ENCODE measurements around the gene PNRC2. TPM values are rescaled to one million over a fixed set of nuclear protein-coding genes. Genes with fewer than 3 reads are reported as not detected.

PNRC2 gene
- total and polyA plus RNA-seq, 2 of the 13 experiments (the other 11 are each of a cell fraction or from before 2014, with no cell fraction given) = 74.9 to 97.5 TPM

DNA sequence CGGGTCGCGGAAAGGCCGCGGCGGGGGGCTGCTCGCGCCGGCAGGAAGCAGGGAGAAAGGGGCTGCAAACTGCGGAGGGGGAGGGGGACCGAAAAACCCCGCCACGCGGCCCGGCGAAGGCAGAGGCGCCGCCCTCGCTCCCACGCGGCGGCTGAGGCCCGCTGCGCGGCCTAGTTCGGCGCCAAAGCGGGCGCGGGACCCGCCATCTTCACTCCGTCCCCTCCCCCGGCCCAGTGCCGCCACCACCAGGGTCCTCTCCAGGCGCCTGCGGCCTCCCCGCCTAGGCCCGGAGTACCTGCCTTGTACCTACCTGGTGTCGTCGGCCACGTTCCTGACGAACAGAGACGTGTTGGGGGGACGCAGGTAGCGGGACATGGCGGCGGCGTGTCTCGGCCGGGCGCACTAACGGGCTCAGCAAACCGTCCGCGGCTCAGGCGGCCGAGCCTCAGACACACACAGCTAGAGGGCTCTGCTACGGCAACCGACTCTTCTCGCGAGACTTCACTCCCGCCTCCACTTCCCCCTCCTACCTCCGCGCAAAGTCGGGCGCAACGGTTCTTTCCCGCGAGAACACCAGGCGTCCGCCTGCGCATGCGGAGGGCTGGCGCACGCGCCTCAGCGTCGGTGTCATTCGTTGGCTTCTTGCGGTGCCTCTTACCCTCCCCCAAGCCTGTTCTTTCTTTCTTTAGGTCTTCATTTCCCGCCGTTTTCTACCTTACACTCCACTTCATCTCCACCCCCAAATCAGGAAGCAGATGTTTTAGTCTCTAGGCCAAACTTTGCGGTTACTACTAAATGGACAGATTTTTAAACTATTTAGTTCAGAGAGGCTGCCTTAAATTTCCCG is 20.5 kb downstream of the PNRC2 start, which contains the start of gene SRSF10 (continued):
- TF ChIP-seq MTF2 (CRISPR knock-in tag; IDR thresholded peaks at IDR 0.05; ENCODE audit: borderline replicate concordance) = peak; percentile 84
- TF ChIP-seq FOXK1 (CRISPR knock-in tag; IDR thresholded peaks at IDR 0.05; ENCODE audit: borderline replicate concordance, low read depth) = no peak
- peak; percentile 58 for TF ChIP-seq KMT2B (CRISPR knock-in tag; IDR thresholded peaks at IDR 0.05)
- TF ChIP-seq, protein P1, sequence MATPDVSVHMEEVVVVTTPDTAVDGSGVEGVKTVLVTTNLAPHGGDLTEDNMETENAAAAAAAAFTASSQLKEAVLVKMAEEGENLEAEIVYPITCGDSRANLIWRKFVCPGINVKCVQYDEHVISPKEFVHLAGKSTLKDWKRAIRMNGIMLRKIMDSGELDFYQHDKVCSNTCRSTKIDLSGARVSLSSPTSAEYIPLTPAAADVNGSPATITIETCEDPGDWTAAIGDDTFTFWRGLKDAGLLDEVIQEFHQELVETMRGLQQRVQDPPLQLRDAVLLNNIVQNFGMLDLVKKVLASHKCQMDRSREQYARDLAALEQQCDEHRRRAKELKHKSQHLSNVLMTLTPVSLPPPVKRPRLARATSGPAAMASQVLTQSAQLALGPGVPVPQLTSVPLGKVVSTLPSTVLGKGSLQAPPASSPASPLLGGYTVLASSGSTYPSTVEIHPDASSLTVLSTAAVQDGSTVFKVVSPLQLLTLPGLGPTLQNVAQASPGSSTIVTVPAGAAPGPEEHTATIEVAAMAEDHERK (CRISPR knock-in tag; IDR thresholded peaks at IDR 0.05; ENCODE audit: low read depth) = peak; percentile 50; the same call in 1 of the 2 replicates
- TF ChIP-seq, protein P2, sequence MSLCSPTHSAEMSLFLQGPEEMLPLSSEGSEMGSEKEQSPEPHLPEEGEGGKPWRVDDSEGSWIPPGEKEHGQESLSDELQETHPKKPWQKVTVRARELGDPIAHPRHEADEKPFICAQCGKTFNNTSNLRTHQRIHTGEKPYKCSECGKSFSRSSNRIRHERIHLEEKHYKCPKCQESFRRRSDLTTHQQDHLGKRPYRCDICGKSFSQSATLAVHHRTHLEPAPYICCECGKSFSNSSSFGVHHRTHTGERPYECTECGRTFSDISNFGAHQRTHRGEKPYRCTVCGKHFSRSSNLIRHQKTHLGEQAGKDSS (CRISPR knock-in tag; IDR thresholded peaks at IDR 0.05; ENCODE audit: borderline replicate concordance, low read depth) = 0 out of 2 replicates have a peak, but pooled peaks have one; percentile 84
- TF ChIP-seq ZNF431 (CRISPR knock-in tag; IDR thresholded peaks at IDR 0.05; ENCODE audit: borderline replicate concordance, low read depth) = peak; percentile 99
- TF ChIP-seq, protein P3, sequence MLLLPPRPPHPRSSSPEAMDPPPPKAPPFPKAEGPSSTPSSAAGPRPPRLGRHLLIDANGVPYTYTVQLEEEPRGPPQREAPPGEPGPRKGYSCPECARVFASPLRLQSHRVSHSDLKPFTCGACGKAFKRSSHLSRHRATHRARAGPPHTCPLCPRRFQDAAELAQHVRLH (CRISPR knock-in tag; IDR thresholded peaks at IDR 0.05; ENCODE audit: borderline replicate concordance, low read depth) = peak; percentile 77; the same call in 1 of the 2 replicates
- no peak; the same call in none of the 2 replicates for TF ChIP-seq ZNF30 (CRISPR knock-in tag; IDR thresholded peaks at IDR 0.05)
- TF ChIP-seq, protein P4, sequence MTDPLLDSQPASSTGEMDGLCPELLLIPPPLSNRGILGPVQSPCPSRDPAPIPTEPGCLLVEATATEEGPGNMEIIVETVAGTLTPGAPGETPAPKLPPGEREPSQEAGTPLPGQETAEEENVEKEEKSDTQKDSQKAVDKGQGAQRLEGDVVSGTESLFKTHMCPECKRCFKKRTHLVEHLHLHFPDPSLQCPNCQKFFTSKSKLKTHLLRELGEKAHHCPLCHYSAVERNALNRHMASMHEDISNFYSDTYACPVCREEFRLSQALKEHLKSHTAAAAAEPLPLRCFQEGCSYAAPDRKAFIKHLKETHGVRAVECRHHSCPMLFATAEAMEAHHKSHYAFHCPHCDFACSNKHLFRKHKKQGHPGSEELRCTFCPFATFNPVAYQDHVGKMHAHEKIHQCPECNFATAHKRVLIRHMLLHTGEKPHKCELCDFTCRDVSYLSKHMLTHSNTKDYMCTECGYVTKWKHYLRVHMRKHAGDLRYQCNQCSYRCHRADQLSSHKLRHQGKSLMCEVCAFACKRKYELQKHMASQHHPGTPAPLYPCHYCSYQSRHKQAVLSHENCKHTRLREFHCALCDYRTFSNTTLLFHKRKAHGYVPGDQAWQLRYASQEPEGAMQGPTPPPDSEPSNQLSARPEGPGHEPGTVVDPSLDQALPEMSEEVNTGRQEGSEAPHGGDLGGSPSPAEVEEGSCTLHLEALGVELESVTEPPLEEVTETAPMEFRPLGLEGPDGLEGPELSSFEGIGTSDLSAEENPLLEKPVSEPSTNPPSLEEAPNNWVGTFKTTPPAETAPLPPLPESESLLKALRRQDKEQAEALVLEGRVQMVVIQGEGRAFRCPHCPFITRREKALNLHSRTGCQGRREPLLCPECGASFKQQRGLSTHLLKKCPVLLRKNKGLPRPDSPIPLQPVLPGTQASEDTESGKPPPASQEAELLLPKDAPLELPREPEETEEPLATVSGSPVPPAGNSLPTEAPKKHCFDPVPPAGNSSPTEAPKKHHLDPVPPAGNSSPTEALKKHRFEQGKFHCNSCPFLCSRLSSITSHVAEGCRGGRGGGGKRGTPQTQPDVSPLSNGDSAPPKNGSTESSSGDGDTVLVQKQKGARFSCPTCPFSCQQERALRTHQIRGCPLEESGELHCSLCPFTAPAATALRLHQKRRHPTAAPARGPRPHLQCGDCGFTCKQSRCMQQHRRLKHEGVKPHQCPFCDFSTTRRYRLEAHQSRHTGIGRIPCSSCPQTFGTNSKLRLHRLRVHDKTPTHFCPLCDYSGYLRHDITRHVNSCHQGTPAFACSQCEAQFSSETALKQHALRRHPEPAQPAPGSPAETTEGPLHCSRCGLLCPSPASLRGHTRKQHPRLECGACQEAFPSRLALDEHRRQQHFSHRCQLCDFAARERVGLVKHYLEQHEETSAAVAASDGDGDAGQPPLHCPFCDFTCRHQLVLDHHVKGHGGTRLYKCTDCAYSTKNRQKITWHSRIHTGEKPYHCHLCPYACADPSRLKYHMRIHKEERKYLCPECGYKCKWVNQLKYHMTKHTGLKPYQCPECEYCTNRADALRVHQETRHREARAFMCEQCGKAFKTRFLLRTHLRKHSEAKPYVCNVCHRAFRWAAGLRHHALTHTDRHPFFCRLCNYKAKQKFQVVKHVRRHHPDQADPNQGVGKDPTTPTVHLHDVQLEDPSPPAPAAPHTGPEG (CRISPR knock-in tag; IDR thresholded peaks at IDR 0.05) = peak; percentile 79; the same call in 1 of the 2 replicates
- TF ChIP-seq ZNF607 (CRISPR knock-in tag; IDR thresholded peaks at IDR 0.05; ENCODE audit: borderline replicate concordance) = peak; percentile 90; the same call in 1 of the 2 replicates
- TF ChIP-seq, protein P5, sequence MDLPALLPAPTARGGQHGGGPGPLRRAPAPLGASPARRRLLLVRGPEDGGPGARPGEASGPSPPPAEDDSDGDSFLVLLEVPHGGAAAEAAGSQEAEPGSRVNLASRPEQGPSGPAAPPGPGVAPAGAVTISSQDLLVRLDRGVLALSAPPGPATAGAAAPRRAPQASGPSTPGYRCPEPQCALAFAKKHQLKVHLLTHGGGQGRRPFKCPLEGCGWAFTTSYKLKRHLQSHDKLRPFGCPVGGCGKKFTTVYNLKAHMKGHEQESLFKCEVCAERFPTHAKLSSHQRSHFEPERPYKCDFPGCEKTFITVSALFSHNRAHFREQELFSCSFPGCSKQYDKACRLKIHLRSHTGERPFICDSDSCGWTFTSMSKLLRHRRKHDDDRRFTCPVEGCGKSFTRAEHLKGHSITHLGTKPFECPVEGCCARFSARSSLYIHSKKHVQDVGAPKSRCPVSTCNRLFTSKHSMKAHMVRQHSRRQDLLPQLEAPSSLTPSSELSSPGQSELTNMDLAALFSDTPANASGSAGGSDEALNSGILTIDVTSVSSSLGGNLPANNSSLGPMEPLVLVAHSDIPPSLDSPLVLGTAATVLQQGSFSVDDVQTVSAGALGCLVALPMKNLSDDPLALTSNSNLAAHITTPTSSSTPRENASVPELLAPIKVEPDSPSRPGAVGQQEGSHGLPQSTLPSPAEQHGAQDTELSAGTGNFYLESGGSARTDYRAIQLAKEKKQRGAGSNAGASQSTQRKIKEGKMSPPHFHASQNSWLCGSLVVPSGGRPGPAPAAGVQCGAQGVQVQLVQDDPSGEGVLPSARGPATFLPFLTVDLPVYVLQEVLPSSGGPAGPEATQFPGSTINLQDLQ (CRISPR knock-in tag; IDR thresholded peaks at IDR 0.05) = 0 out of 2 replicates have a peak, but pooled peaks have one; percentile 73
- no peak for TF ChIP-seq MIER2 (CRISPR knock-in tag; IDR thresholded peaks at IDR 0.05)
- TF ChIP-seq, protein P6, sequence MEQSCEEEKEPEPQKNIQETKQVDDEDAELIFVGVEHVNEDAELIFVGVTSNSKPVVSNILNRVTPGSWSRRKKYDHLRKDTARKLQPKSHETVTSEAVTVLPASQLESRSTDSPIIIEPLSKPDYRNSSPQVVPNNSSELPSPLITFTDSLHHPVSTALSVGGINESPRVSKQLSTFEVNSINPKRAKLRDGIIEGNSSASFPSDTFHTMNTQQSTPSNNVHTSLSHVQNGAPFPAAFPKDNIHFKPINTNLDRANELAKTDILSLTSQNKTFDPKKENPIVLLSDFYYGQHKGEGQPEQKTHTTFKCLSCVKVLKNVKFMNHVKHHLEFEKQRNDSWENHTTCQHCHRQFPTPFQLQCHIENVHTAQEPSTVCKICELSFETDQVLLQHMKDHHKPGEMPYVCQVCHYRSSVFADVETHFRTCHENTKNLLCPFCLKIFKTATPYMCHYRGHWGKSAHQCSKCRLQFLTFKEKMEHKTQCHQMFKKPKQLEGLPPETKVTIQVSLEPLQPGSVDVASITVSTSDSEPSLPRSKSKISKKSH (CRISPR knock-in tag; IDR thresholded peaks at IDR 0.05; ENCODE audit: borderline replicate concordance) = peak; percentile 91; the same call in 1 of the 2 replicates
